ENCODE results near the gene LIPH. TPM values are rescaled to one million over a fixed set of nuclear protein-coding genes. Genes with fewer than 3 reads are reported as not detected.

The LIPH gene
- total and polyA plus RNA-seq, 3 donors from 2014 or later = 4.2 to 18.0 (median 15.0) TPM

- Histone ChIP-seq H3K4me3 (no peak overlapping the region), H3K27ac (no peak overlapping the region), H3K27me3 (no peaks in the 10 kb centered on the region), H3K9me3 (no peaks in the 10 kb centered on the region), H3K36me3 (ENCODE audit: low read depth, missing control alignments) (no peaks in the 10 kb centered on the region), H3K4me1 (no peaks in the 10 kb centered on the region)
- 75 to 88% methylated on average over 1 of the region's 1 CpG for WGBS, 2 donors
- TF ChIP-seq CTCF (IDR thresholded peaks at IDR 0.05) = no peak
- no peak for TF ChIP-seq POLR2A (IDR thresholded peaks at IDR 0.05)
- no peak for DNase-seq
- intact Hi-C loops (cut with DNase I; ENCODE audit: low total_unique reads) = no loop called here
Observed at GRCh38 chr3:185555860-185556347, 3.5 kb upstream of the LIPH start.

GRCh38 chr3:185555101-185555501 lies 2.7 kb upstream of the LIPH start:
- H3K9me3 ChIP-seq = no peaks in the 10 kb centered on the region
- intact Hi-C loops (cut with DNase I; ENCODE audit: low total_unique reads) = no loop called here
- no peak overlapping the region for H3K4me3 ChIP-seq
- H3K4me1 ChIP-seq = peaks cover 3% of the 10 kb centered on the region
- H3K27ac ChIP-seq = no peak overlapping the region
- no peaks in the 10 kb centered on the region for H3K27me3 ChIP-seq
- no peak for TF ChIP-seq POLR2A (IDR thresholded peaks at IDR 0.05)
- no peak for TF ChIP-seq CTCF (IDR thresholded peaks at IDR 0.05)
- H3K36me3 ChIP-seq (ENCODE audit: low read depth, missing control alignments) = no peaks in the 10 kb centered on the region
- WGBS, 2 donors = 63 to 75% methylated on average over 4 of the region's 4 CpGs
- no peak for DNase-seq

GRCh38 chr3:185549651-185550111 lies 2.7 kb downstream of the LIPH start:
- H3K27ac ChIP-seq = peak overlapping the region; percentile 26 to 33
- 76% methylated on average over 3 of the region's 3 CpGs for WGBS, 2 donors

GRCh38 chr3:185549122-185549521 lies 3.3 kb downstream of the LIPH start:
- Histone ChIP-seq H3K4me1 (peaks cover 17% of the 10 kb centered on the region), H3K9me3 (no peaks in the 10 kb centered on the region), H3K4me3 (no peak overlapping the region), H3K27me3 (no peaks in the 10 kb centered on the region), H3K36me3 (ENCODE audit: low read depth, missing control alignments) (no peaks in the 10 kb centered on the region), H3K27ac (no peak overlapping the region)
- TF ChIP-seq POLR2A (IDR thresholded peaks at IDR 0.05) (no peak), CTCF (IDR thresholded peaks at IDR 0.05) (no peak)
- intact Hi-C loops (cut with DNase I; ENCODE audit: low total_unique reads) = no loop called here
- WGBS, 2 donors = 34 to 35% methylated on average over 3 of the region's 3 CpGs
- DNase-seq = peak; percentile 67

More at GRCh38 chr3:185549651-185550111, 2.7 kb downstream of the LIPH start:
- no peak for DNase-seq
- peaks cover 17% of the 10 kb centered on the region for H3K4me1 ChIP-seq
- no peak for TF ChIP-seq POLR2A (IDR thresholded peaks at IDR 0.05)
- TF ChIP-seq CTCF (IDR thresholded peaks at IDR 0.05) = no peak
- H3K9me3 ChIP-seq = no peaks in the 10 kb centered on the region
- intact Hi-C loops (cut with DNase I; ENCODE audit: low total_unique reads) = no loop called here
- no peaks in the 10 kb centered on the region for H3K36me3 ChIP-seq (ENCODE audit: low read depth, missing control alignments)
- no peak overlapping the region for H3K4me3 ChIP-seq
- no peaks in the 10 kb centered on the region for H3K27me3 ChIP-seq

GRCh38 chr3:185540695-185541094 lies 11.7 kb downstream of the LIPH start:
- no peak overlapping the region for H3K27ac ChIP-seq
- WGBS, 2 donors = 89 to 93% methylated on average over 7 of the region's 7 CpGs
- DNase-seq = no peak
- H3K27me3 ChIP-seq = no peaks in the 10 kb centered on the region
- TF ChIP-seq CTCF (IDR thresholded peaks at IDR 0.05) (no peak), POLR2A (IDR thresholded peaks at IDR 0.05) (no peak)
- intact Hi-C loops (cut with DNase I; ENCODE audit: low total_unique reads) = no loop called here
- no peaks in the 10 kb centered on the region for H3K36me3 ChIP-seq (ENCODE audit: low read depth, missing control alignments)
- H3K4me3 ChIP-seq = no peak overlapping the region
- peaks cover 3% of the 10 kb centered on the region for H3K4me1 ChIP-seq
- H3K9me3 ChIP-seq = no peaks in the 10 kb centered on the region

Data from testis (tissue), 3 donors.